GM10266 (cell line): Measurements from ENCODE around the gene TOP2B.

Experiments used
- DNase-seq: peaks from one replicate; pipeline ENCODE4 v3.0.0; 2012; ENCODE audit errors: extremely low spot score
- CTCF ChIP-seq: IDR thresholded peaks from 2 replicates; pipeline ENCODE4 v1.5.1; 2012; ENCODE audit warnings: mild to moderate bottlenecking, low read depth; ENCODE audit not compliant: control insufficient read depth, insufficient read depth; ENCODE audit errors: missing control alignments

Gene TOP2B

GRCh38 chr3:25587526-25587925, 77.2 kb downstream of the TOP2B start:
- no peak for TF ChIP-seq CTCF
- DNase-seq = no peak

GRCh38 chr3:25587094-25587493, 77.6 kb downstream of the TOP2B start:
- no peak for TF ChIP-seq CTCF
- DNase-seq = no peak

GRCh38 chr3:25586553-25586952, 78.2 kb downstream of the TOP2B start:
- TF ChIP-seq CTCF = no peak
- no peak for DNase-seq

GRCh38 chr3:25586167-25586505, 78.6 kb downstream of the TOP2B start:
- no peak for DNase-seq
- no peak for TF ChIP-seq CTCF

GRCh38 chr3:25585361-25586166, 79.1 kb downstream of the TOP2B start:
- TF ChIP-seq CTCF = no peak
- no peak for DNase-seq

- no peak for TF ChIP-seq CTCF
- no peak for DNase-seq
Observed at GRCh38 chr3:25584011-25584789, 80.5 kb downstream of the TOP2B start.

- no peak for DNase-seq
- TF ChIP-seq CTCF = no peak
Observed at GRCh38 chr3:25583343-25583742, 81.4 kb downstream of the TOP2B start.
